NT2/D1 (cell line): ENCODE measurements around the gene PGR.

ENCODE experiments used
- SUZ12 ChIP-seq: IDR thresholded peaks from 2 replicates; pipeline ENCODE4 v1.6.1; 2011; ENCODE audit not compliant: insufficient read length, insufficient read depth; ENCODE audit errors: extremely low read depth
- ZNF274 ChIP-seq: IDR thresholded peaks from 2 replicates; pipeline ENCODE4 v1.6.1; 2011; ENCODE audit warnings: mild to moderate bottlenecking, low read depth, low read length

DNA sequence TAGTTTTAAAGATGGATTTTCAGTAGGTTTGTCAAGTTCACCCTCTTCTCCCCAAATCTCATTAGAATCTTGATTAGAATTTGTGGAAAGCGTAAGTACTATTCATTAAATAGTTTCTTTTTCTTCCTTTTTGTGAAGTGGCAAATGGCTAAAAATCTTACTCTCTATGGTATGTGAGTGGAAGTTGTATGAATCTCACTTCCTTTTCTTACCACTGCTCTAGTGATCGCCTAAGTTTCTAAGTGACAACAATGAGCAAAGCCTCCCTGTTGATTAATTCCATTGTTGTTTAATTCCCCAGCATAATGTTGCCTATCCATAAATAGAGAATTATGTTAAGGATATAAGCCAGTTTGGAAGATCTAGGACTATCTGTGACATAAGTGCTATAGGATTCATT is 82.7 kb downstream of the PGR start:
- TF ChIP-seq ZNF274: no peak
- no peak for TF ChIP-seq SUZ12
